ENCODE results near the gene ACRBP. TPM values are rescaled to one million over a fixed set of nuclear protein-coding genes. Genes with fewer than 3 reads are reported as not detected.
A peak's percentile ranks its signal among the peaks of the same experiment; 100 is the strongest.

ACRBP gene
- total RNA-seq, result under 1 TPM in 3 of 4 donors, not detected in 1; 0.27 to 0.71 (median 0.65) TPM

DNA sequence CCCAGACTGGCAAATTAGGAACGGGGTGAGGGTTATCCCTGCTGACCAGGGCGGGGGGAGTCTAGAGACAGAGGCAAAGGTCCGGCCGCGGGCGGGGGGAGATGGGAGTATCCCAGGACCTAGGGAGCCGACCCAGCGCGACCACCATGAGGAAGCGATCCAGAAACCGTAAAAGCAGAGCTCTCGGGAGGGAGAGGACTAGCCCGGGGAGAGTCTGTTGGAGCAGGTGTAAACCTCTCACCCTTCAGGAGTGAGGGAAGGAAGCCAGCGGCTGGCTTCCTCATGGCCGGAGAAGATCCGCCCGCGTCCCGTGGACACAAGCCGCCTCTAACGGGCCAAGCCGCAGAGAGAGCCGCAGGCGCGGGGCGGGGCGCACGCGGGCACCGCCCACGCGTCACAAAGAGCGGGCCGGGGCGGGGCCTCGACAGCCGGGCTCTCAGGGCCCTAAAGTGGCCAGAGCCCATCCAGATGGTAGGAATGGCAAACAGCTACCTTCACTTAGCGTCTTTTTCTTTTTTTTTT lies at the start of gene ACRBP:
ACRBP (minus strand) TSS at position 350 of the 522 bp plus-strand sequence; CDS start at position 284, 66 bp downstream.
- H3K4me3 ChIP-seq, result peak within 1 kb of the TSS; percentile 49 to 63 (median 58)
- no peaks in the 10 kb centered on the region for H3K9me3 ChIP-seq
- ATAC-seq (peak; percentile 77 to 85), DNase-seq (peak; percentile 45 to 72)
- peaks cover 0 to 35% of the 10 kb centered on the region in 2 donors for H3K36me3 ChIP-seq
- intact Hi-C loops (cut with DNase I; ENCODE audit: low total_unique reads), result loop anchor here (2.0 kb wide), 1 partner anchor 30 kb away; no protein-coding TSS in a partner anchor
- H3K4me1 ChIP-seq, result peaks cover 0 to 6% of the 10 kb centered on the region in 2 donors
- peaks cover 0 to 3% (median 0%) of the 10 kb centered on the region in 3 donors for H3K27me3 ChIP-seq
- TF ChIP-seq POLR2A (IDR thresholded peaks at IDR 0.05), result peak in 1 of 2 donors; percentile 29
- TF ChIP-seq CTCF (IDR thresholded peaks at IDR 0.05 in 4 of 5, conservative IDR thresholded peaks at IDR 0.05 in 1 of 5), result no peak
- in situ Hi-C loops (cut with MboI; ENCODE audit: low sequenced_read_pairs in 4 of 4), result no loop called here
- peak within 1 kb of the TSS; percentile 16 to 58 (median 54) for H3K27ac ChIP-seq

- no peaks in the 10 kb centered on the region for H3K9me3 ChIP-seq
- ATAC-seq (no peak), DNase-seq (no peak)
- H3K27me3 ChIP-seq, result peaks cover 35 to 60% (median 49%) of the 10 kb centered on the region in 3 donors
- no peak overlapping the region for H3K27ac ChIP-seq
- intact Hi-C loops (cut with DNase I; ENCODE audit: low total_unique reads), result no loop called here
- no peaks in the 10 kb centered on the region for H3K36me3 ChIP-seq
- in situ Hi-C loops (cut with MboI; ENCODE audit: low sequenced_read_pairs in 4 of 4), result no loop called here
- no peak overlapping the region for H3K4me3 ChIP-seq
- H3K4me1 ChIP-seq, result peaks cover 0 to 8% of the 10 kb centered on the region in 2 donors
- TF ChIP-seq POLR2A (IDR thresholded peaks at IDR 0.05), result no peak
- TF ChIP-seq CTCF (IDR thresholded peaks at IDR 0.05 in 4 of 5, conservative IDR thresholded peaks at IDR 0.05 in 1 of 5), result no peak
Observed at GRCh38 chr12:6695313-6696045, 48.2 kb upstream of the ACRBP start.

- in situ Hi-C loops (cut with MboI; ENCODE audit: low sequenced_read_pairs in 4 of 4) (no loop called here), intact Hi-C loops (cut with DNase I; ENCODE audit: low total_unique reads) (no loop called here)
- Histone ChIP-seq H3K4me3 (no peak overlapping the region), H3K27ac (no peak overlapping the region), H3K36me3 (no peaks in the 10 kb centered on the region), H3K9me3 (no peaks in the 10 kb centered on the region), H3K27me3 (peaks cover 29 to 52% (median 41%) of the 10 kb centered on the region in 3 donors), H3K4me1 (peaks cover 7 to 11% of the 10 kb centered on the region in 2 donors)
- DNase-seq (no peak), ATAC-seq (no peak)
- TF ChIP-seq POLR2A (IDR thresholded peaks at IDR 0.05), result no peak
Observed at GRCh38 chr12:6694701-6695100, 47.5 kb upstream of the ACRBP start.

- ATAC-seq (no peak), DNase-seq (no peak)
- Histone ChIP-seq H3K36me3 (no peaks in the 10 kb centered on the region), H3K27me3 (peaks cover 21 to 44% (median 33%) of the 10 kb centered on the region in 3 donors), H3K4me3 (no peak overlapping the region), H3K9me3 (no peaks in the 10 kb centered on the region), H3K27ac (no peak overlapping the region), H3K4me1 (peaks cover 7 to 11% of the 10 kb centered on the region in 2 donors)
- TF ChIP-seq CTCF (IDR thresholded peaks at IDR 0.05 in 4 of 5, conservative IDR thresholded peaks at IDR 0.05 in 1 of 5) (no peak), POLR2A (IDR thresholded peaks at IDR 0.05) (no peak)
- intact Hi-C loops (cut with DNase I; ENCODE audit: low total_unique reads), result no loop called here
- in situ Hi-C loops (cut with MboI; ENCODE audit: low sequenced_read_pairs in 4 of 4), result no loop called here
Observed at GRCh38 chr12:6693832-6694355, 46.7 kb upstream of the ACRBP start.

DNA sequence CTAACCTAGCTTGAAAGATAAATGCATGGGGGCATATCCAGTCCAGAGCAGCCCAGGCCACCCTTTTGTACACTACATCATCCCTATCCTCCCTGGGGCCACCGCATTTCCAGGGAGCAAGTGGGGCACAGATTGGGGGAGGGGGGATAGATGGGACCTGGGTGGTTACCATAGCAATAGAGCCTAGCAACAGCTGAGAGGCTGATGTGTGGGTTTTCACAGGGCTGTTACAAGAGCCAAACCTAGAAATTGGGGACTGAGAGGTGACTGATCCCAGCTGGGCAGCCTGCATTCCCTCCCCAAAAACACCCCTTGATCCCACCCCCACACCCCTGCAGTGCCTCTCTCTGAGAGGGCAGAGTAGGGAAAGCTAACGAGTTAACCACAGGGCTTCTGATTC lies 45.7 kb upstream of the ACRBP start:
- no peak for ATAC-seq

More for the DNA sequence above, 45.7 kb upstream of the ACRBP start:
- Histone ChIP-seq H3K4me1 (peaks cover 12 to 19% of the 10 kb centered on the region in 2 donors), H3K4me3 (no peak overlapping the region), H3K36me3 (no peaks in the 10 kb centered on the region), H3K27ac (no peak overlapping the region), H3K27me3 (peaks cover 14 to 34% (median 23%) of the 10 kb centered on the region in 3 donors), H3K9me3 (no peaks in the 10 kb centered on the region)
- in situ Hi-C loops (cut with MboI; ENCODE audit: low sequenced_read_pairs in 4 of 4) (no loop called here), intact Hi-C loops (cut with DNase I; ENCODE audit: low total_unique reads) (no loop called here)
- DNase-seq, result no peak
- no peak for TF ChIP-seq POLR2A (IDR thresholded peaks at IDR 0.05)
- TF ChIP-seq CTCF (IDR thresholded peaks at IDR 0.05 in 4 of 5, conservative IDR thresholded peaks at IDR 0.05 in 1 of 5), result no peak
